Gastroesophageal sphincter (tissue), 3 donors: ENCODE data around the gene COL28A1.

ENCODE experiments used
- EP300 ChIP-seq: sonication (generic); formaldehyde crosslinking; IDR thresholded peaks from one replicate; pipeline ENCODE4 v1.6.1; 2017; ENCODE audit warnings: antibody characterized with exemption, mild to moderate bottlenecking
- POLR2A ChIP-seq, 2 donors: fragments of 450-650 bp; IDR thresholded peaks; one replicate each; pipeline ENCODE4 v1.6.1; 2017; ENCODE audit warnings: antibody characterized with exemption in 2 of 2, mild to moderate bottlenecking in 2 of 2, moderate library complexity in 1 of 2
- POLR2AphosphoS5 ChIP-seq: sonication (generic); formaldehyde crosslinking; IDR thresholded peaks from one replicate; pipeline ENCODE4 v1.6.1; 2017; ENCODE audit warnings: antibody characterized with exemption
- TF ChIP-seq, protein P1 (sequence below), 4 experiments: fragments of 200-600 bp in 2 of 4; fragments of 450-650 bp in 2 of 4; sonication (generic) in 1 of 4; IDR thresholded peaks; one replicate each; pipeline ENCODE4 v1.5.1; 2017 to 2019; ENCODE audit warnings: antibody characterized with exemption in 4 of 4, mild to moderate bottlenecking in 2 of 4, moderate library complexity in 2 of 4

DNA sequence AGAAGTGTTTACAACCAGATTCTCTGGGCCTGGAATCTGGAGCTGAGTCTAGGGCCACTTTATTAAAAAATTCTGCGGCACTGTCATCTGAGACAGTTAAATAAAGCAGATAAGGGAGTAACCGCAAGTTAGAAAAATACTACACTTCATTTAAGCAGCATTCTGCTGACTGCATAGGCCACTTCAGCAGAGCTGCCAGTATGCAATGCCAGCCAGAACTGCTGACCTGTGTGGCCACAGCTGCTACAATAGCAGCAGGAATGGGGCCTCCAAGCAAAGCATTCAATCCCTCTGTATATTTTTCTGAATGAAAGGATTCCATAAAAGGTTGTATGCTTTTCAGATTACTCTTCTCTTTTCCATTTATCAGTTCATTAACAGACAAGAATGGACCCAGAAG is 136.0 kb downstream of the COL28A1 start:
- TF ChIP-seq POLR2A (IDR thresholded peaks at IDR 0.05) (no peak), EP300 (no peak), POLR2AphosphoS5 (no peak)
- TF ChIP-seq, protein P1, sequence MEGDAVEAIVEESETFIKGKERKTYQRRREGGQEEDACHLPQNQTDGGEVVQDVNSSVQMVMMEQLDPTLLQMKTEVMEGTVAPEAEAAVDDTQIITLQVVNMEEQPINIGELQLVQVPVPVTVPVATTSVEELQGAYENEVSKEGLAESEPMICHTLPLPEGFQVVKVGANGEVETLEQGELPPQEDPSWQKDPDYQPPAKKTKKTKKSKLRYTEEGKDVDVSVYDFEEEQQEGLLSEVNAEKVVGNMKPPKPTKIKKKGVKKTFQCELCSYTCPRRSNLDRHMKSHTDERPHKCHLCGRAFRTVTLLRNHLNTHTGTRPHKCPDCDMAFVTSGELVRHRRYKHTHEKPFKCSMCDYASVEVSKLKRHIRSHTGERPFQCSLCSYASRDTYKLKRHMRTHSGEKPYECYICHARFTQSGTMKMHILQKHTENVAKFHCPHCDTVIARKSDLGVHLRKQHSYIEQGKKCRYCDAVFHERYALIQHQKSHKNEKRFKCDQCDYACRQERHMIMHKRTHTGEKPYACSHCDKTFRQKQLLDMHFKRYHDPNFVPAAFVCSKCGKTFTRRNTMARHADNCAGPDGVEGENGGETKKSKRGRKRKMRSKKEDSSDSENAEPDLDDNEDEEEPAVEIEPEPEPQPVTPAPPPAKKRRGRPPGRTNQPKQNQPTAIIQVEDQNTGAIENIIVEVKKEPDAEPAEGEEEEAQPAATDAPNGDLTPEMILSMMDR (IDR thresholded peaks at IDR 0.05): no peak
